Neural crest cell (in vitro differentiated cells): ENCODE data around the gene GALNS. TPM values are rescaled to one million over a fixed set of nuclear protein-coding genes. Genes with fewer than 3 reads are reported as not detected.
A peak's percentile ranks its signal among the peaks of the same experiment; 100 is the strongest.

Source experiments
- DNase-seq: peaks from one replicate; pipeline ENCODE4 v3.0.0; 2021; ENCODE audit warnings: low read depth, mixed read lengths, low spot score
- H3K27ac Mint-ChIP-seq: one replicate; pipeline ENCODE4 v1.8.0; 2021; ENCODE audit warnings: mild to moderate bottlenecking, mixed read lengths; ENCODE audit not compliant: unreplicated experiment
- H3K27me3 Mint-ChIP-seq: 2 replicates; pipeline ENCODE4 v1.8.0; 2021; ENCODE audit warnings: low read depth, mild to moderate bottlenecking, mixed read lengths
- H3K36me3 Mint-ChIP-seq: 2 replicates; pipeline ENCODE4 v1.8.0; 2021; ENCODE audit warnings: low read depth, mild to moderate bottlenecking, mixed read lengths
- H3K4me1 Mint-ChIP-seq: 2 replicates; pipeline ENCODE4 v1.8.0; 2021; ENCODE audit warnings: mixed read lengths
- H3K4me3 Mint-ChIP-seq: one replicate; pipeline ENCODE4 v1.8.0; 2021; ENCODE audit warnings: mild to moderate bottlenecking, mixed read lengths
- H3K9me3 Mint-ChIP-seq: 2 replicates; pipeline ENCODE4 v1.8.0; 2021; ENCODE audit warnings: mixed read lengths
- CTCF ChIP-seq: fragments of 200-600 bp; sonication (generic); conservative IDR thresholded peaks from 2 replicates; pipeline ENCODE4 v1.5.0; 2021; ENCODE audit warnings: antibody characterized with exemption, mild to moderate bottlenecking
- total RNA-seq: library from RNA; stranded (reverse); gene quantifications from 2 replicates; pipeline ENCODE4 v1.2.1, GENCODE V29; 2021

The GALNS gene
- total RNA-seq, 1 donor from 2014 or later, result 19.7 TPM

- Mint-ChIP-seq H3K4me3 (no peak overlapping the region), H3K9me3 (no peaks in the 10 kb centered on the region), H3K36me3 (no peaks in the 10 kb centered on the region), H3K27ac (no peak overlapping the region), H3K4me1 (no peaks in the 10 kb centered on the region), H3K27me3 (no peaks in the 10 kb centered on the region)
- no peak for DNase-seq
- TF ChIP-seq CTCF, result no peak
These were observed 23.7 kb downstream of the GALNS start for GRCh38 chr16:88833086-88833485.

- TF ChIP-seq CTCF, result no peak
- Mint-ChIP-seq H3K4me3 (no peak overlapping the region), H3K4me1 (no peaks in the 10 kb centered on the region), H3K27ac (peak overlapping the region; percentile 75), H3K9me3 (no peaks in the 10 kb centered on the region), H3K27me3 (no peaks in the 10 kb centered on the region), H3K36me3 (no peaks in the 10 kb centered on the region)
- DNase-seq, result no peak
These were observed 24.9 kb downstream of the GALNS start for GRCh38 chr16:88831838-88832237.

GRCh38 chr16:88830783-88831182 lies 26.0 kb downstream of the GALNS start:
- H3K4me3 Mint-ChIP-seq, result no peak overlapping the region
- H3K4me1 Mint-ChIP-seq, result no peaks in the 10 kb centered on the region
- no peak for DNase-seq
- H3K27ac Mint-ChIP-seq, result no peak overlapping the region
- no peak for TF ChIP-seq CTCF
- no peaks in the 10 kb centered on the region for H3K9me3 Mint-ChIP-seq
- H3K36me3 Mint-ChIP-seq, result no peaks in the 10 kb centered on the region
- H3K27me3 Mint-ChIP-seq, result no peaks in the 10 kb centered on the region

GRCh38 chr16:88830258-88830657 lies 26.5 kb downstream of the GALNS start:
- Mint-ChIP-seq H3K9me3 (no peaks in the 10 kb centered on the region), H3K27ac (no peak overlapping the region), H3K27me3 (no peaks in the 10 kb centered on the region)

GRCh38 chr16:88828711-88829110 lies 28.0 kb downstream of the GALNS start:
- Mint-ChIP-seq H3K36me3 (no peaks in the 10 kb centered on the region), H3K4me1 (no peaks in the 10 kb centered on the region)
- no peak for TF ChIP-seq CTCF

More at GRCh38 chr16:88830258-88830657, 26.5 kb downstream of the GALNS start:
- no peaks in the 10 kb centered on the region for H3K36me3 Mint-ChIP-seq
- no peak overlapping the region for H3K4me3 Mint-ChIP-seq
- DNase-seq, result no peak
- no peaks in the 10 kb centered on the region for H3K4me1 Mint-ChIP-seq
- TF ChIP-seq CTCF, result no peak

GRCh38 chr16:88827727-88828126 lies 29.0 kb downstream of the GALNS start:
- no peaks in the 10 kb centered on the region for H3K36me3 Mint-ChIP-seq
- no peaks in the 10 kb centered on the region for H3K4me1 Mint-ChIP-seq
- no peaks in the 10 kb centered on the region for H3K9me3 Mint-ChIP-seq
- DNase-seq, result no peak
- TF ChIP-seq CTCF, result no peak
- no peak overlapping the region for H3K4me3 Mint-ChIP-seq
- H3K27me3 Mint-ChIP-seq, result no peaks in the 10 kb centered on the region
- H3K27ac Mint-ChIP-seq, result no peak overlapping the region

More at GRCh38 chr16:88828711-88829110, 28.0 kb downstream of the GALNS start:
- Mint-ChIP-seq H3K27ac (no peak overlapping the region), H3K9me3 (no peaks in the 10 kb centered on the region), H3K4me3 (no peak overlapping the region), H3K27me3 (no peaks in the 10 kb centered on the region)
- no peak for DNase-seq
